Upper lobe of left lung (tissue), 4 donors: ENCODE data around the gene ZMPSTE24.

Source experiments
- CTCF ChIP-seq, 6 experiments: fragments of 450-650 bp in 4 of 6; fragments of 200-600 bp in 2 of 6; sonication (generic) in 2 of 6; IDR thresholded peaks; one replicate each; pipeline ENCODE4 v1.5.1; 2016 to 2019; ENCODE audit warnings: antibody characterized with exemption in 6 of 6
- EP300 ChIP-seq, 4 donors: sonication (generic); formaldehyde crosslinking; IDR thresholded peaks; one replicate each; pipeline ENCODE4 v1.5.1; 2017; ENCODE audit warnings: antibody characterized with exemption in 4 of 4, control low read depth in 2 of 4
- POLR2A ChIP-seq, 4 donors: fragments of 450-650 bp; IDR thresholded peaks; one replicate each; pipeline ENCODE4 v1.5.1; 2016 to 2017; ENCODE audit warnings: antibody characterized with exemption in 4 of 4, mild to moderate bottlenecking in 2 of 4
- POLR2AphosphoS5 ChIP-seq, 2 donors: sonication (generic); formaldehyde crosslinking; IDR thresholded peaks; one replicate each; pipeline ENCODE4 v1.5.1; 2017; ENCODE audit warnings: antibody characterized with exemption in 2 of 2

- TF ChIP-seq CTCF (IDR thresholded peaks at IDR 0.05) (no peak), POLR2A (IDR thresholded peaks at IDR 0.05) (no peak), POLR2AphosphoS5 (IDR thresholded peaks at IDR 0.05) (no peak), EP300 (IDR thresholded peaks at IDR 0.05) (no peak)
These were observed 23.8 kb downstream of the ZMPSTE24 start for GRCh38 chr1:40281853-40282252.
